ENCODE measurements around the gene FLG2. TPM values are rescaled to one million over a fixed set of nuclear protein-coding genes. Genes with fewer than 3 reads are reported as not detected.

Gene FLG2
- total RNA-seq, 4 donors from 2014 or later = 259 to 1,520 (median 1,297) TPM

Other genes with a start within 250 kb of the FLG2 start
- 10 to 100 TPM in 3 of 4 donors, 1 to 10 TPM in 1; 7.0 to 71.9 (median 37.2) TPM for gene TCHH, start 244.6 kb downstream of the FLG2 start, total RNA-seq
- gene RPTN, start 200.8 kb downstream of the FLG2 start, total RNA-seq = 10 to 100 TPM in 3 of 4 donors, 1 to 10 TPM in 1; 9.0 to 40.3 (median 18.2) TPM
- not detected for gene HRNR, start 135.8 kb downstream of the FLG2 start, total RNA-seq
- 1,000 to 10,000 TPM in 3 of 4 donors, 100 to 1,000 TPM in 1; 734 to 2,889 (median 2,088) TPM for gene FLG, start 34.8 kb downstream of the FLG2 start, total RNA-seq
- gene CRNN, start 54.3 kb upstream of the FLG2 start, total RNA-seq = 10 to 100 TPM in 1 of 4 donors, 1 to 10 TPM in 2, under 1 TPM in 1; 0.72 to 12.6 (median 5.4) TPM
- 100 to 1,000 TPM in 3 of 4 donors, 10 to 100 TPM in 1; 41.1 to 222 (median 140) TPM for gene LCE5A, start 150.8 kb upstream of the FLG2 start, total RNA-seq
- gene CRCT1, start 154.5 kb upstream of the FLG2 start, total RNA-seq = 100 to 1,000 TPM in 3 of 4 donors, 10 to 100 TPM in 1; 19.1 to 228 (median 129) TPM
- gene LCE3E, start 206.8 kb upstream of the FLG2 start, total RNA-seq = 10 to 100 TPM in 1 of 4 donors, 1 to 10 TPM in 2, not detected in 1; 4.8 to 19.0 (median 7.4) TPM
- gene LCE3D, start 220.5 kb upstream of the FLG2 start, total RNA-seq = 10 to 100 TPM in 2 of 4 donors, 1 to 10 TPM in 2; 3.7 to 27.1 (median 15.4) TPM
- not detected for gene LCE3C, start 240.2 kb upstream of the FLG2 start, total RNA-seq